GM20000 (cell line): ENCODE data around the gene XPR1.
"Not testable (repeated sequence)": the region's sequence is repeated elsewhere in the genome, so short reads cannot be mapped to it uniquely, and the experiment has no call there.

Experiments
- DNase-seq: peaks from one replicate; pipeline ENCODE4 v3.0.0; 2012; ENCODE audit warnings: low spot score
- TF ChIP-seq, protein P1 (sequence below): IDR thresholded peaks from 2 replicates; pipeline ENCODE4 v1.5.1; 2012; ENCODE audit warnings: mild to moderate bottlenecking, control low read depth; ENCODE audit errors: extremely low read depth, missing control alignments

Gene XPR1

GRCh38 chr1:180821970-180822369, 190.1 kb downstream of the XPR1 start:
- TF ChIP-seq, protein P1, sequence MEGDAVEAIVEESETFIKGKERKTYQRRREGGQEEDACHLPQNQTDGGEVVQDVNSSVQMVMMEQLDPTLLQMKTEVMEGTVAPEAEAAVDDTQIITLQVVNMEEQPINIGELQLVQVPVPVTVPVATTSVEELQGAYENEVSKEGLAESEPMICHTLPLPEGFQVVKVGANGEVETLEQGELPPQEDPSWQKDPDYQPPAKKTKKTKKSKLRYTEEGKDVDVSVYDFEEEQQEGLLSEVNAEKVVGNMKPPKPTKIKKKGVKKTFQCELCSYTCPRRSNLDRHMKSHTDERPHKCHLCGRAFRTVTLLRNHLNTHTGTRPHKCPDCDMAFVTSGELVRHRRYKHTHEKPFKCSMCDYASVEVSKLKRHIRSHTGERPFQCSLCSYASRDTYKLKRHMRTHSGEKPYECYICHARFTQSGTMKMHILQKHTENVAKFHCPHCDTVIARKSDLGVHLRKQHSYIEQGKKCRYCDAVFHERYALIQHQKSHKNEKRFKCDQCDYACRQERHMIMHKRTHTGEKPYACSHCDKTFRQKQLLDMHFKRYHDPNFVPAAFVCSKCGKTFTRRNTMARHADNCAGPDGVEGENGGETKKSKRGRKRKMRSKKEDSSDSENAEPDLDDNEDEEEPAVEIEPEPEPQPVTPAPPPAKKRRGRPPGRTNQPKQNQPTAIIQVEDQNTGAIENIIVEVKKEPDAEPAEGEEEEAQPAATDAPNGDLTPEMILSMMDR: no peak
- no peak for DNase-seq

- DNase-seq: not testable (repeated sequence)
These were observed 199.7 kb downstream of the XPR1 start for GRCh38 chr1:180831507-180831906.

GRCh38 chr1:180833180-180833579, 201.4 kb downstream of the XPR1 start:
- DNase-seq: not testable (repeated sequence)

- no peak for DNase-seq
- TF ChIP-seq, protein P1: no peak
These were observed 204.6 kb downstream of the XPR1 start for GRCh38 chr1:180836449-180836848.

- DNase-seq: no peak
- TF ChIP-seq, protein P1: no peak
These were observed 205.2 kb downstream of the XPR1 start for GRCh38 chr1:180837020-180837419.

DNA sequence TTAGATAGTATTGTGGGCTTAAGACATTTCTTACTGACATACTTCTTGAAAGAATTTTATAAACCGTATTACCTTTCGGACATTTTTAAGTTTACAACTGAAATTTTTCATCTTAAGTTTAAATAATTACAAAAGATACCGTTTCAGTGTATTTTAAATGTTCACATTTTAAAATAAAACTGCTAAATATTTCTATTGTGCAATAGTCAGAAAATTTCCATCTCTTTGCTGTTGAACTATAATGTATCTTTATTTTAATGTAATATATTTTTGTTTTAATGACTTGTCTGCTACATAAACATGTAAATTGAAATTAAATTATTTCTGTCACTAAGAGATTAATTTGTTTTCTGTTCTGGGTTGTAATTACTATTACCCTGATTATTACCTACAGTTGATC, 206.7 kb downstream of the XPR1 start:
- DNase-seq: no peak
- TF ChIP-seq, protein P1: no peak

GRCh38 chr1:180839547-180839946, 207.7 kb downstream of the XPR1 start:
- TF ChIP-seq, protein P1: no peak
- no peak for DNase-seq

- no peak for DNase-seq
- TF ChIP-seq, protein P1: no peak
These were observed 209.6 kb downstream of the XPR1 start for GRCh38 chr1:180841415-180841814.

- no peak for DNase-seq
- TF ChIP-seq, protein P1: no peak
These were observed 210.2 kb downstream of the XPR1 start for GRCh38 chr1:180842052-180842451.
